OCI-LY1 (cell line): ENCODE results near the gene SMIM24.
"Not testable (repeated sequence)": the region's sequence is repeated elsewhere in the genome, so short reads cannot be mapped to it uniquely, and the experiment has no call there.

Experiments
- H2AFZ ChIP-seq: fragments of 200-600 bp; sonication (generic), shearing (Covaris generic); 2 replicates; pipeline ENCODE4 v1.6.0; 2014; ENCODE audit warnings: antibody characterized with exemption, mild to moderate bottlenecking, low read length
- H3F3A ChIP-seq: fragments of 200-600 bp; sonication (generic), shearing (Covaris generic); 2 replicates; pipeline ENCODE4 v1.6.0; 2014; ENCODE audit warnings: mild to moderate bottlenecking, antibody characterized with exemption, low read length, moderate library complexity; ENCODE audit not compliant: insufficient read depth
- H3K27ac ChIP-seq: fragments of 200-600 bp; sonication (generic); 2 replicates; pipeline ENCODE4 v1.5.1; 2014; ENCODE audit warnings: low read length, mixed run types, mild to moderate bottlenecking, low read depth; ENCODE audit not compliant: poor library complexity, severe bottlenecking
- H3K27me3 ChIP-seq: fragments of 200-600 bp; sonication (generic); 2 replicates; pipeline ENCODE4 v1.6.0; 2014; ENCODE audit warnings: antibody characterized with exemption, mild to moderate bottlenecking, low read length, moderate library complexity; ENCODE audit not compliant: insufficient read depth
- H3K36me3 ChIP-seq: fragments of 200-600 bp; sonication (generic); 2 replicates; pipeline ENCODE4 v1.6.1; 2014; ENCODE audit warnings: mild to moderate bottlenecking, antibody characterized with exemption, low read length, moderate library complexity, mixed read lengths; ENCODE audit not compliant: insufficient read depth
- H3K4me1 ChIP-seq: fragments of 200-600 bp; sonication (generic); 2 replicates; pipeline ENCODE4 v1.5.1; 2014; ENCODE audit warnings: mild to moderate bottlenecking, low read length, moderate library complexity; ENCODE audit not compliant: insufficient read depth, severe bottlenecking
- H3K4me2 ChIP-seq: fragments of 200-600 bp; sonication (generic), shearing (Covaris generic); 2 replicates; pipeline ENCODE4 v1.6.1; 2014; ENCODE audit warnings: low read length
- H3K4me3 ChIP-seq: fragments of 200-600 bp; sonication (generic); 2 replicates; pipeline ENCODE4 v1.5.1; 2014; ENCODE audit warnings: low read length, low read depth, mild to moderate bottlenecking, mixed read lengths; ENCODE audit not compliant: poor library complexity, severe bottlenecking
- H3K79me2 ChIP-seq: fragments of 200-600 bp; shearing (Covaris generic); 2 replicates; pipeline ENCODE4 v1.6.1; 2016; ENCODE audit warnings: mixed run types, low read length, mixed read lengths; ENCODE audit not compliant: insufficient read depth
- H3K9ac ChIP-seq: fragments of 200-600 bp; sonication (generic), shearing (Covaris generic); 2 replicates; pipeline ENCODE4 v1.6.1; 2014; ENCODE audit warnings: mild to moderate bottlenecking, low read length, mixed read lengths
- H3K9me2 ChIP-seq: fragments of 200-600 bp; sonication (generic), shearing (Covaris generic); 2 replicates; pipeline ENCODE4 v1.6.1; 2014; ENCODE audit warnings: low read depth, mild to moderate bottlenecking, low read length, mixed read lengths
- H3K9me3 ChIP-seq: fragments of 200-600 bp; shearing (Covaris generic); 2 replicates; pipeline ENCODE4 v1.6.1; 2014; ENCODE audit warnings: low read length, mixed read lengths
- H4K20me1 ChIP-seq: fragments of 200-600 bp; sonication (generic), shearing (Covaris generic); 2 replicates; pipeline ENCODE4 v1.6.0; 2016; ENCODE audit warnings: mild to moderate bottlenecking, low read length; ENCODE audit not compliant: insufficient read depth
- CTCF ChIP-seq: fragments of 200-600 bp; sonication (generic), shearing (Covaris generic); IDR thresholded peaks from 2 replicates; pipeline ENCODE4 v1.5.1; 2017; ENCODE audit warnings: mild to moderate bottlenecking, antibody characterized with exemption, low read length, moderate library complexity, mixed read lengths
- EZH2 ChIP-seq: fragments of 200-600 bp; sonication (generic), shearing (Covaris generic); IDR thresholded peaks from 2 replicates; pipeline ENCODE4 v1.8.0; 2017; ENCODE audit warnings: borderline replicate concordance, mixed run types, mild to moderate bottlenecking, antibody characterized with exemption, low read length, moderate library complexity, mixed read lengths

SMIM24 gene

GRCh38 chr19:3433805-3434540, 46.4 kb downstream of the SMIM24 start:
- H3K36me3 ChIP-seq, result no peaks in the 10 kb centered on the region; the same call in 1 of the 2 replicates
- peak overlapping the region; percentile 95 for H3K4me2 ChIP-seq
- peak overlapping the region; percentile 80 for H3K9ac ChIP-seq
- TF ChIP-seq EZH2, result no peak
- TF ChIP-seq CTCF, result no peak
- H3K9me3 ChIP-seq, result no peaks in the 10 kb centered on the region
- no peaks in the 10 kb centered on the region for H3K79me2 ChIP-seq
- no peaks in the 10 kb centered on the region for H3K27me3 ChIP-seq
- H3K4me1 ChIP-seq, result peaks cover 12% of the 10 kb centered on the region
- no peaks in the 10 kb centered on the region for H4K20me1 ChIP-seq
- peak overlapping the region; percentile 65 for H3K4me3 ChIP-seq
- peak overlapping the region; percentile 36; the same call in 1 of the 2 replicates for H2AFZ ChIP-seq
- no peak overlapping the region for H3K27ac ChIP-seq
- no peaks in the 10 kb centered on the region for H3K9me2 ChIP-seq
- no peaks in the 10 kb centered on the region for H3F3A ChIP-seq

GRCh38 chr19:3433313-3433712, 47.0 kb downstream of the SMIM24 start:
- Histone ChIP-seq H3K9me3 (no peaks in the 10 kb centered on the region), H3K27ac (no peak overlapping the region), H3K9me2 (no peaks in the 10 kb centered on the region), H3K4me1 (peaks cover 12% of the 10 kb centered on the region), H3K4me2 (no peak overlapping the region), H3F3A (no peaks in the 10 kb centered on the region), H3K36me3 (no peaks in the 10 kb centered on the region; the same call in 1 of the 2 replicates), H3K27me3 (no peaks in the 10 kb centered on the region), H3K4me3 (no peak overlapping the region), H4K20me1 (no peaks in the 10 kb centered on the region), H2AFZ (no peak overlapping the region), H3K79me2 (no peaks in the 10 kb centered on the region), H3K9ac (no peak overlapping the region)
- no peak for TF ChIP-seq EZH2
- TF ChIP-seq CTCF, result no peak

GRCh38 chr19:3431760-3432397, 48.4 kb downstream of the SMIM24 start:
- H3K4me3 ChIP-seq, result no peak overlapping the region
- no peaks in the 10 kb centered on the region for H3K9me3 ChIP-seq
- no peaks in the 10 kb centered on the region for H3K79me2 ChIP-seq
- no peaks in the 10 kb centered on the region; the same call in 1 of the 2 replicates for H3K36me3 ChIP-seq
- H3F3A ChIP-seq, result no peaks in the 10 kb centered on the region
- no peaks in the 10 kb centered on the region for H4K20me1 ChIP-seq
- no peak overlapping the region for H3K4me2 ChIP-seq
- no peaks in the 10 kb centered on the region for H3K27me3 ChIP-seq
- no peak overlapping the region for H2AFZ ChIP-seq
- no peaks in the 10 kb centered on the region for H3K9me2 ChIP-seq
- TF ChIP-seq CTCF (no peak), EZH2 (no peak)
- H3K4me1 ChIP-seq, result peaks cover 12% of the 10 kb centered on the region
- H3K27ac ChIP-seq, result no peak overlapping the region
- no peak overlapping the region for H3K9ac ChIP-seq

GRCh38 chr19:3430366-3430680, 50.0 kb downstream of the SMIM24 start:
- H3K27me3 ChIP-seq, H4K20me1 ChIP-seq, H3K4me2 ChIP-seq, H3K27ac ChIP-seq, H3K36me3 ChIP-seq, H2AFZ ChIP-seq, H3K4me3 ChIP-seq, H3K79me2 ChIP-seq, H3K4me1 ChIP-seq, H3K9me3 ChIP-seq, H3K9me2 ChIP-seq, H3K9ac ChIP-seq, H3F3A ChIP-seq: not testable (repeated sequence)
